ENCODE data around the gene CPN1.

Gene CPN1

DNA sequence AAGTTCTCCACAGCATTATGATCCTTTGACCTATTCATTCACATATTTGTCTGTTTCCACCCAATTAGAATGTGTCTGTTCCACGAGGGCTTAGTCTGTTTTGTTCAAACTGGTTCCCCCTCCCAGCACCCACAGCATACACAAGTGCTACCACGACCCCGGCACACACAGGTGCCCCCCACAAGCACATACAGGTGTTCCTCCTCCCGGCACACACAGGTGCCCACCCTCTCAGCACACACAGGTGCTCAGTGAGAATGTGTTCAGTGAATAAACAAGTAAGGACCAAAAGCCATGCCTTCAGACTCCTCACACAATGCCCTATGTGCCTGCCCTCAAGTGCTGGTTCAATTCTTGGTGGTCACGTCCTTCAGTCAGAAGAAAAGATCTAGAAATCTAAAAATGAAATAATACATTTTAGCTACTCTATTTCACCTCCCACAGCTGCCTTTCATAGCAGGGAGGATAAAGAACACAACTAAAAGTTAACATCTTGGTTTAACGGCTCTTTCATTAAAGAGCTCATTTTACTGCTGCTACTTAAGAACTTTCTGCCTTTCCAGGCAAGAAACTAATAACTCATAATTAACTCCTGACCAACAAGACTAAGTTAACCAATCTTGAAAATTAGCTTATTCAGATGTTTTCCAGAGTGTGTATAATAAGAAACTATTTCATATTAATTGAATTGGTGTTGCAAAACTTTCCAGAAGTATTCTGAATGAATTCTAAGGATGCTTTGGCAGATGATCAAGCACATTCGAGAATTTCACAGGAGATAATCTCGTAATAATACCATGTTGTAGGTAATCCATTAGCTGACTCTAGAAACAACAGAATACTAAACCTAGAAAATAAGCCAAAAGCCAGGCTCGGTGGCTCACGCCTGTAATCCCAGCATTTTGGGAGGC, 74.2 kb downstream of the CPN1 start:
- no peak for TF ChIP-seq POLR2A (IDR thresholded peaks at IDR 0.05; ENCODE audit: low read depth, low read length)
- DNase-seq (ENCODE audit: insufficient read length, low spot score) (no peak), FAIRE-seq (no peak)

DNA sequence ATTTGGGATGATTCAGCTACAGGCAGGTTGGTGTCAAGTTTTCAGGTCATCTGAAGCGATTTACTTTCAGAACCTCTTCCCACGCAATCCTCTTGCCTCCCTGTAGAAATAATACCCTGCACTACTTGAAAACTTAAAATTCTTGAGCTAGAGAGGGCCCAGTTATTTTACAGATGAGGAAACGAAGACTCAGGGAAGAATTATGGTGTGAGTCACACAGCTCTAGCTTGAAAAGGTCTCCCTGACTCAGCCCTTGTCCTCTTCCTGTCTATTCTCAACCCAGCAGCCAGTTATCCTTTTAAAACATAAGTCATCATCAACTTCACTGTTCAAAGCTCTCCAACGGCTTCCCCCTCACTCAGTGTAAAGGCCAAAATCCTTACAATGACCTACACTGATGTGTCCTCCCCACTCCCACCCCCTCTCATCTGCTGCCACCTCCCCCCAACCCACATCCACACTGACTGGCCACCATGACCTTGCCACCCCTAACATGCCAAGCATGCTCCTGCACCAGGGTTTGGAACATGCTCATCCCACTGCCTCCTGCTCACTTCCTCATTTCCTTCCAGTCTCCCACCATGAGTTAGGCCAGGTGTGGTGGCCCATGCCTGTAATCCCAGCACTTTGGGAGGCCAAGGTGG, 75.3 kb downstream of the CPN1 start:
- FAIRE-seq (peak; percentile 88), DNase-seq (ENCODE audit: insufficient read length, low spot score) (peak; percentile 82)
- no peak for TF ChIP-seq POLR2A (IDR thresholded peaks at IDR 0.05; ENCODE audit: low read depth, low read length)

- no peak for TF ChIP-seq POLR2A (IDR thresholded peaks at IDR 0.05; ENCODE audit: low read depth, low read length)
- no peak for FAIRE-seq
- no peak for DNase-seq (ENCODE audit: insufficient read length, low spot score)
Observed at GRCh38 chr10:100004805-100005510, 76.7 kb downstream of the CPN1 start.

DNA sequence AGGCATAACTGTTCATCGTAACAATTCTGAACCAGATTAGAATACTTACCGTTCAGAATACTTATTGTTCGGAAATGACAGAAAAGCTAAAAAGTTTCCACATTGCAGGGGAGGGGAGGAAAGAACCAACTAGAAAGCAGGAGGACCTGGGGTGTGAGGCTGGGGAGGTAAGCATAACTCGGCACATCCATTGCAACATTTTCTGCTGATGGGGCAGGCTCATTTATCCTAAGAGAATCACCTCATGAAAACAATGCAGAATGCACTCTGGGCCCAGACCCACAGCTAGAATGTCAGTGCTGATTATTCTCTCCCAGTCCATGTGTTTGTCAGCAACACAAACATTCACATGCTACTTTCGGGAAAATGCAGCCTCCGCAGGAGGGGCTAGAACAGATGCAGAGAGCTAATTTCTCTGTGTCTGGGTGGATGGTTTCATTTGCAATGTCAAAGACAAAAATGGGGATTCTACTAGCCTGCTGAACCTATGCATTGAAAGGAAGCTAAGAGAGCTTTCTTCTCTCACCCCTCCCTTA, 81.5 kb downstream of the CPN1 start:
- DNase-seq (ENCODE audit: insufficient read length, low spot score): no peak
- no peak for FAIRE-seq
- TF ChIP-seq POLR2A (IDR thresholded peaks at IDR 0.05; ENCODE audit: low read depth, low read length): no peak

GRCh38 chr10:99999319-100000108, 82.2 kb downstream of the CPN1 start:
- no peak for FAIRE-seq
- TF ChIP-seq POLR2A (IDR thresholded peaks at IDR 0.05; ENCODE audit: low read depth, low read length): no peak
- no peak for DNase-seq (ENCODE audit: insufficient read length, low spot score)

DNA sequence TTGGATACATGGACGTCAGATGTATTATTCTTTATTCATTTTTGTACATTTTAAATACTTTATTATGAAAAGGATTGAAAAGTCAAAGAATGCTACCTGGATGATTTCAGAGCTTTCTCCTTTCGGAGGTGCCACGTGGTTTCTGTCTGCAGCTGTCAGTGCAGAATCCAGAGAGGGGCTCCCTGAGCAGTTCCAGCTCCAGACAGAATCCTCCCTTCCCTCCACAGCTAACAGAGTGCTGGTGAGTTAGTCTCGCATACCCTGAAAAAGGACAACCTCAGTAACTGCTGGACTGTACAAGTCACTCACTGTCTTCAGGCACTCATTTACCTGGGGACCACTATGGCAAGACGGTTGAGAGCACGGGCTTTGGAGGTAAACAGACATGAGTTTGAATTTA, 82.8 kb downstream of the CPN1 start:
- no peak for FAIRE-seq
- no peak for DNase-seq (ENCODE audit: insufficient read length, low spot score)
- TF ChIP-seq POLR2A (IDR thresholded peaks at IDR 0.05; ENCODE audit: low read depth, low read length): no peak

DNA sequence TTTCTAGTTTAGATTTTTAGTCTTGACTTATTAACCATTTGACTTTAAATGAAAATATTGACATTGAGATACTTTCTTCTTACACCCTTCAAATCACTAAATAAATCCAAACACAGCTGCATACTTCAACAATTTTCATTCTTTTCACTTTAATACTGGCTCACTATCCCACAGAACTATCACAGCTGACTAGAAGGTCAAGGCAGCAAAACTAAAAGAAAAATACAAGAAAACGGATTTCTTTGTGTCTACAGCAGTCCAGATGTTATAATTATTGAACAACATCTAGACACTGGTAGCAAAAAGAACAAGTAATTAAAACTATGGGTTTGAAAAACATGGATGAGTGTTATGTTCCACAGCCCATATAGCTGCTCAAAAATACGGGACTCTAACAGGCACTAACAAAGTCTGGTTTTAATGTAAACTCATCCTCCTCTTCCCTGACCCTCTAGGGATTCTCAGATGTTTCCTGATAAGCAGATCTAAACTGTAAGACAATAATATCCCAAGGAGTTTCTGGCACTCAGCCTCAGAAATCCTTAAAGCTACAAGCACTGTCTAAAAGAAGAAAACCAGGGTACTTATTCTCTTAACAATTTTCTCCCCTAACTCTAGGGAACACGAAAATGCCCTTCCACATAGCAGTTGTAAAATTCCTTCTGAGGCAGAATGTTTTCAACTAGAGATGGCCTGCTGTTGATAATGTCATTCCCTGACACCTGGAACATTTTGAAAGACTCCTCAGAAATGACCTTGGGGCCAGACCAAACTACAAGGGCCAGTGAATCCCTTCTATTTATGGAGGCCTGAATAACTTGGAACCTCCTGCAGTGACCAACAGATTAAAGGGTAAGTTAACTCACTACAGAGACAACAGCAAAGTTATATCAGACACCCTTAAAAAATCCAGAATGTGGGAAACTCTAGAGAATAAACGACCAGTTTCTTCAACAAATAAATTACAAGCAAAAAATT, 84.7 kb downstream of the CPN1 start:
- FAIRE-seq (no peak), DNase-seq (ENCODE audit: insufficient read length, low spot score) (no peak)
- TF ChIP-seq POLR2A (IDR thresholded peaks at IDR 0.05; ENCODE audit: low read depth, low read length): no peak

GRCh38 chr10:99995713-99996112, 86.0 kb downstream of the CPN1 start:
- no peak for FAIRE-seq
- no peak for DNase-seq (ENCODE audit: insufficient read length, low spot score)
- no peak for TF ChIP-seq POLR2A (IDR thresholded peaks at IDR 0.05; ENCODE audit: low read depth, low read length)

DNA sequence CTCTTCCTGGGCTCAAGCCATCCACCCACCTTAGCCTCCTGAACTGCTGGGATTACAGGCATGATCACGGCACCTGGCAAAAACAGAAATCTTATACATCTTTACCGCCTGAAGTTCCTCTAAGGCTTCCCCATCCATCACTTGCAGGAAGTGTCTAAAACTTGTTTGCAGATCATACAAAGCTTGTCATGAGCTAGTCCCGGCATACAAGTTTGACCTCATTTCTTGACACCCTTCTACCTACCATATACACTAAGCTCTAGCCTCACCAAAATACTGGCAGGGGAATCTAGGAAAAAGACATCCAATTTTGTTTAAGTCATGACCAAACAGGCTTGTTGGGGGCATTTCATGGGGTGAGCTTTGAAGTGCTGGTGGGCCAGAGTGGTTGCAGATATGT, 86.4 kb downstream of the CPN1 start:
- DNase-seq (ENCODE audit: insufficient read length, low spot score) (no peak), FAIRE-seq (no peak)

DNA sequence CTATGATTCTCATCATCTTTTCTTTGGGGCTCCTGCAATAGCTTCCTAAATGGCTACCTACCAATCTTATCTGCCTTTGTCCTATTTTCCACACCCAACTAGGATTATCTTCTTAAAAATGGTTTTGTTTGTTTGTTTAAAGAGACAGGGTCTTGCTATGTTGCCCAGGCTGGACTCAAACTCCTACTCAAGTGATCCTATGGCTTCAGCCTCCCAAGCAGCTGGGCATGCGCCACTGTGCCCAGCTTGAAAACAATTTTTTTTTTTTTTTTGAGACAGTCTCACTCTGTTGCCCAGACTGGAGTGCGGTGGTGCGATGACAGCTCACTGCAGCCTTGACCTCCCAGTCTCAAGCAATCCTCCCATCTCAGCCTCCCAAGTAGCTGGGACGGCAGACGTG, 86.9 kb downstream of the CPN1 start:
- DNase-seq (ENCODE audit: insufficient read length, low spot score) (no peak), FAIRE-seq (no peak)
- TF ChIP-seq POLR2A (IDR thresholded peaks at IDR 0.05; ENCODE audit: low read depth, low read length): no peak

More for the DNA sequence above, 86.4 kb downstream of the CPN1 start:
- TF ChIP-seq POLR2A (IDR thresholded peaks at IDR 0.05; ENCODE audit: low read depth, low read length): no peak

DNA sequence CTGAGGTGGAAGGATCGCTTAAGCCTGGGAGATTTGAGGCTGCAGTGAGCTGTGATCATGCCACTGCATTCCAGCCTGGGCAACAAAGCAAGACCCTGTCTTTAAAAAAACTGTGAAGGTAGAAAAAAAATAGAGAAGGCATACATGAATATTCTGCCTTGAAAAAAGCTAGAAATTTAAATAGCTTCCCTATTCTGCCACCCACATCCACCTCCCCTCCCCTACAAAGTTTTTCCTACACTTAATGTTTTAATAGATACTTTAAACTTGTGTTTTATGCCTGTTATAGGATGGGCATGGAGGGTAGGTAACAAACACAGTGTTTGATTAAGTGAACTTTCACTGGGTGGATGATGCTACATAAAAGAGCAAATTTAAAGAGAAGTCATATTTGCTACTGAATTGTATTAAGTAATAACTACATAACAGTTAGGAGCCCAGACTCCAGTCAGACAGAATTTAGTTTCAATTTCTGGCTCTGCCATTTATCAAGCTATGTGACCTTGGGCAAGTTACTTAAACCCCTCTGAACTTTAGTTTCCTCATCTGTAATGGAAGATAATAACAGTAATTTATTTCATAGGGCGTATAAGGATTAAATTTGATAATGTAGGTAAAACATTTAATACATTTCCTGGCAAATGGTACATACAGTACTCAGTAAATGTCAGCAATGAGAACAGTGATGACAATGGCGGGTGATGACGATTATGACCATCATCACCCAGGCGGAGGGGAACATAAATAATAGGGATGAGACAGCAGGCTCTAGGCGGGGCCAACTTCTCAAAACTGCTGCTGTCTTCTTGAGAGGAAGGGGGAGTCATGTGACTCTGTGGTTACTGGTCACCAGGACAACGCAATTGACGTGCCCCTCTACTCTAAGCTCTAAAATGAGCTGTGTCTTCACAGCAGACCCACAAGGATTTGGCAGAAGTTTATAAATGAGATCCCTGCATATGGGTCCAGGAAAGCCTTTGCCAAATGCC, 87.7 kb downstream of the CPN1 start:
- TF ChIP-seq POLR2A (IDR thresholded peaks at IDR 0.05; ENCODE audit: low read depth, low read length): no peak
- DNase-seq (ENCODE audit: insufficient read length, low spot score): peak; percentile 55
- peak; percentile 79 for FAIRE-seq
